ENCODE results near the gene LDB2.

GRCh38 chr4:16814361-16814760 is 84.1 kb downstream of the LDB2 start:
- TF ChIP-seq CTCF (conservative IDR thresholded peaks at IDR 0.05; ENCODE audit: low read depth in 2 of 2) (no peak), POLR2AphosphoS5 (IDR thresholded peaks at IDR 0.05; ENCODE audit: low read depth) (no peak), REST (IDR thresholded peaks at IDR 0.05; ENCODE audit: unreplicated experiment) (no peak), EZH2 (IDR thresholded peaks at IDR 0.05; ENCODE audit: low read depth, unreplicated experiment) (no peak), CREB1 (CRISPR knock-in tag; IDR thresholded peaks at IDR 0.05; ENCODE audit: low read depth) (no peak), ETS1 (IDR thresholded peaks at IDR 0.05) (no peak), ZNF331 (CRISPR knock-in tag; IDR thresholded peaks at IDR 0.05; ENCODE audit: low read depth) (no peak), JUNB (IDR thresholded peaks at IDR 0.05; ENCODE audit: unreplicated experiment) (no peak), EZH2phosphoT487 (IDR thresholded peaks at IDR 0.05; ENCODE audit: unreplicated experiment) (no peak), ZNF114 (CRISPR knock-in tag; IDR thresholded peaks at IDR 0.05) (no peak)
